H9 (cell line): ENCODE measurements around the gene GLRX. TPM values are rescaled to one million over a fixed set of nuclear protein-coding genes. Genes with fewer than 3 reads are reported as not detected.
"Not testable (repeated sequence)": the region's sequence is repeated elsewhere in the genome, so short reads cannot be mapped to it uniquely, and the experiment has no call there.

ENCODE experiments used
- DNase-seq: peaks from one replicate; pipeline ENCODE4 v3.0.0-alpha.2; 2017
- H2AFZ ChIP-seq: one replicate; pipeline ENCODE4 v1.6.1; 2013; ENCODE audit warnings: mild to moderate bottlenecking, low read length, control low read depth, moderate library complexity
- H2AK5ac ChIP-seq: 2 replicates; pipeline ENCODE4 v1.6.1; 2013; ENCODE audit warnings: low read length, control low read depth, mixed read lengths; ENCODE audit not compliant: insufficient read length
- H2BK120ac ChIP-seq: one replicate; pipeline ENCODE4 v1.6.1; 2013; ENCODE audit warnings: low read depth, mild to moderate bottlenecking, low read length, control low read depth, inconsistent platforms; ENCODE audit not compliant: poor library complexity, severe bottlenecking
- H2BK12ac ChIP-seq: 2 replicates; pipeline ENCODE4 v1.6.1; 2013; ENCODE audit warnings: low read length, control low read depth, mixed read lengths, low read depth; ENCODE audit not compliant: insufficient read length
- H2BK15ac ChIP-seq: 2 replicates; pipeline ENCODE4 v1.6.1; 2013; ENCODE audit warnings: low read depth, low read length, control low read depth
- H2BK20ac ChIP-seq: one replicate; pipeline ENCODE4 v1.6.1; 2013; ENCODE audit warnings: low read depth, mild to moderate bottlenecking, low read length, control low read depth, inconsistent platforms; ENCODE audit not compliant: poor library complexity, severe bottlenecking
- H2BK5ac ChIP-seq: 2 replicates; pipeline ENCODE4 v1.6.1; 2013; ENCODE audit warnings: low read length, control low read depth, mixed read lengths; ENCODE audit not compliant: insufficient read length
- H3K14ac ChIP-seq: 2 replicates; pipeline ENCODE4 v1.6.1; 2013; ENCODE audit warnings: low read length, control low read depth; ENCODE audit not compliant: insufficient read depth
- H3K18ac ChIP-seq: 2 replicates; pipeline ENCODE4 v1.6.1; 2013; ENCODE audit warnings: low read depth, mild to moderate bottlenecking, mixed read lengths, low read length, control low read depth; ENCODE audit not compliant: insufficient read length
- H3K23ac ChIP-seq: 2 replicates; pipeline ENCODE4 v1.6.1; 2013; ENCODE audit warnings: low read length, control low read depth, mixed read lengths, low read depth; ENCODE audit not compliant: insufficient read length
- H3K23me2 ChIP-seq: 2 replicates; pipeline ENCODE4 v1.6.1; 2013; ENCODE audit warnings: low read depth, mild to moderate bottlenecking, mixed read lengths, low read length, control low read depth; ENCODE audit not compliant: insufficient read length, poor library complexity, severe bottlenecking
- H3K27ac ChIP-seq: 2 replicates; pipeline ENCODE4 v1.5.1; 2013; ENCODE audit warnings: low read length, control low read depth, mixed read lengths, low read depth; ENCODE audit not compliant: insufficient read length
- H3K27me3 ChIP-seq: 2 replicates; pipeline ENCODE4 v1.6.1; 2013; ENCODE audit warnings: low read length, control low read depth, inconsistent platforms; ENCODE audit not compliant: insufficient read depth
- H3K4ac ChIP-seq: 2 replicates; pipeline ENCODE4 v1.6.1; 2013; ENCODE audit warnings: low read depth, mild to moderate bottlenecking, control low read depth, inconsistent platforms, low read length, moderate library complexity
- H3K4me1 ChIP-seq: 2 replicates; pipeline ENCODE4 v1.6.1; 2013; ENCODE audit warnings: low read length, control low read depth, inconsistent platforms; ENCODE audit not compliant: insufficient read depth
- H3K4me2 ChIP-seq: 2 replicates; pipeline ENCODE4 v1.6.1; 2013; ENCODE audit warnings: low read length, control low read depth, mixed read lengths; ENCODE audit not compliant: insufficient read length, insufficient read depth
- H3K56ac ChIP-seq: 2 replicates; pipeline ENCODE4 v1.6.1; 2013; ENCODE audit warnings: low read depth, mild to moderate bottlenecking, mixed read lengths, low read length, control low read depth; ENCODE audit not compliant: insufficient read length
- H3K79me1 ChIP-seq: 2 replicates; pipeline ENCODE4 v1.6.1; 2013; ENCODE audit warnings: low read depth, mild to moderate bottlenecking, moderate library complexity, low read length, control low read depth, inconsistent platforms; ENCODE audit not compliant: insufficient read depth, poor library complexity, severe bottlenecking
- H3K79me2 ChIP-seq: 2 replicates; pipeline ENCODE4 v1.6.1; 2013; ENCODE audit warnings: low read length, control low read depth, inconsistent platforms; ENCODE audit not compliant: insufficient read depth
- H3K9ac ChIP-seq: 2 replicates; pipeline ENCODE4 v1.6.1; 2013; ENCODE audit warnings: low read length, control low read depth, mixed read lengths; ENCODE audit not compliant: insufficient read length; ENCODE audit errors: extremely low read depth
- H3K9me3 ChIP-seq: one replicate; pipeline ENCODE4 v1.6.1; 2013; ENCODE audit warnings: low read depth, low read length, inconsistent platforms; ENCODE audit not compliant: control insufficient read depth
- H3T11ph ChIP-seq: one replicate; pipeline ENCODE4 v1.6.1; 2013; ENCODE audit warnings: mild to moderate bottlenecking, low read length, control low read depth, inconsistent platforms
- H4K20me1 ChIP-seq: one replicate; pipeline ENCODE4 v1.6.1; 2013; ENCODE audit not compliant: control insufficient read depth, insufficient read length, insufficient read depth
- H4K5ac ChIP-seq: 2 replicates; pipeline ENCODE4 v1.6.1; 2013; ENCODE audit warnings: low read depth, mild to moderate bottlenecking, mixed read lengths, low read length, control low read depth; ENCODE audit not compliant: insufficient read length
- H4K8ac ChIP-seq: replicated peaks from 2 replicates; pipeline ENCODE4 v1.6.1; 2013; ENCODE audit warnings: low read length, control low read depth, mixed read lengths, low read depth; ENCODE audit not compliant: insufficient read length
- H4K91ac ChIP-seq: 2 replicates; pipeline ENCODE4 v1.6.1; 2013; ENCODE audit warnings: low read depth, mild to moderate bottlenecking, moderate library complexity, mixed read lengths, low read length, control low read depth; ENCODE audit not compliant: insufficient read length
- H3K27ac Mint-ChIP-seq, 3 experiments: 2 replicates in 2 of 3; 3 replicates in 1 of 3; pipeline ENCODE4 v1.8.0; 2020 to 2021; ENCODE audit warnings: mixed read lengths in 3 of 3, mild to moderate bottlenecking in 1 of 3, moderate library complexity in 1 of 3
- H3K27me3 Mint-ChIP-seq: 2 replicates; pipeline ENCODE4 v1.8.0; 2021; ENCODE audit warnings: low read depth, mild to moderate bottlenecking, moderate library complexity, mixed read lengths
- H3K36me3 Mint-ChIP-seq, 3 experiments: 2 replicates in 2 of 3; 3 replicates in 1 of 3; pipeline ENCODE4 v1.8.0; 2020 to 2021; ENCODE audit warnings: low read depth in 3 of 3, mixed read lengths in 3 of 3; ENCODE audit not compliant: insufficient read depth in 1 of 3
- H3K4me1 Mint-ChIP-seq, 2 experiments: 2 replicates each; pipeline ENCODE4 v1.8.0; 2020; ENCODE audit warnings: mixed read lengths in 2 of 2
- H3K4me3 Mint-ChIP-seq, 2 experiments: 2 replicates in 1 of 2; 3 replicates in 1 of 2; pipeline ENCODE4 v1.8.0; 2020 to 2021; ENCODE audit warnings: mild to moderate bottlenecking in 2 of 2, mixed read lengths in 2 of 2, moderate library complexity in 1 of 2
- H3K9me3 Mint-ChIP-seq, 2 experiments: 2 replicates in 1 of 2; 3 replicates in 1 of 2; pipeline ENCODE4 v1.8.0; 2020; ENCODE audit warnings: mild to moderate bottlenecking in 2 of 2, mixed read lengths in 2 of 2, moderate library complexity in 1 of 2
- CTCF ChIP-seq: fragments of 200-600 bp; sonication (generic); conservative IDR thresholded peaks from 3 replicates; pipeline ENCODE4 v1.8.0; 2021; ENCODE audit warnings: antibody characterized with exemption, mild to moderate bottlenecking
- WGBS: extraction: QIAGEN DNeasy Blood & Tissue Kit; methylation state at CpG from one replicate; pipeline ENCODE4 v1.1.7; 2013; ENCODE audit warnings: missing lambda C conversion rate, low lambda C conversion rate, mixed read lengths; ENCODE audit not compliant: insufficient read length; ENCODE audit errors: extremely low coverage; 5-methylcytosine and 5-hydroxymethylcytosine counted together
- total RNA-seq: library from RNA; stranded (reverse); gene quantifications from 2 replicates; pipeline ENCODE4 v1.2.1, GENCODE V29; 2021

GLRX gene
- total RNA-seq, 1 experiment from 2014 or later, result 13.8 TPM

- WGBS, result no CpG with 5 or more reads among the region's 4 CpGs
- Histone ChIP-seq H3K9me3 (no peaks in the 10 kb centered on the region), H3K27ac (no peak overlapping the region), H4K91ac (no peak overlapping the region), H2BK12ac (no peak overlapping the region), H4K5ac (no peak overlapping the region), H3K79me1 (no peaks in the 10 kb centered on the region), H3K18ac (no peak overlapping the region), H2AK5ac (no peak overlapping the region), H3K4ac (no peak overlapping the region), H3K9ac (no peak overlapping the region), H2BK15ac (no peak overlapping the region), H3K14ac (no peak overlapping the region), H3K23me2 (no peaks in the 10 kb centered on the region), H3K4me2 (no peak overlapping the region), H3K4me1 (no peaks in the 10 kb centered on the region; the same call in 1 of the 2 replicates), H3K27me3 (no peaks in the 10 kb centered on the region), H3K79me2 (no peaks in the 10 kb centered on the region), H4K8ac (no peak overlapping the region), H2AFZ (no peak overlapping the region), H2BK120ac (no peak overlapping the region), H2BK20ac (no peak overlapping the region), H4K20me1 (no peaks in the 10 kb centered on the region), H2BK5ac (no peak overlapping the region), H3K23ac (no peak overlapping the region), H3K56ac (no peak overlapping the region), H3T11ph (no peak overlapping the region)
- no peak overlapping the region; a peak in 1 of 7 replicates for H3K27ac Mint-ChIP-seq
- no peak for TF ChIP-seq CTCF
- no peaks in the 10 kb centered on the region for H3K9me3 Mint-ChIP-seq
- H3K27me3 Mint-ChIP-seq, result peaks cover 2% of the 10 kb centered on the region; the same call in 1 of the 2 replicates
- peaks cover 44 to 47% of the 10 kb centered on the region in 2 experiments for H3K4me1 Mint-ChIP-seq
- peaks cover 0 to 8% (median 5%) of the 10 kb centered on the region in 3 experiments; a peak in 3 of 7 replicates for H3K36me3 Mint-ChIP-seq
- no peak for DNase-seq
- H3K4me3 Mint-ChIP-seq, result no peak overlapping the region
Observed at GRCh38 chr5:95815155-95815729, 7.3 kb downstream of the GLRX start.

DNA sequence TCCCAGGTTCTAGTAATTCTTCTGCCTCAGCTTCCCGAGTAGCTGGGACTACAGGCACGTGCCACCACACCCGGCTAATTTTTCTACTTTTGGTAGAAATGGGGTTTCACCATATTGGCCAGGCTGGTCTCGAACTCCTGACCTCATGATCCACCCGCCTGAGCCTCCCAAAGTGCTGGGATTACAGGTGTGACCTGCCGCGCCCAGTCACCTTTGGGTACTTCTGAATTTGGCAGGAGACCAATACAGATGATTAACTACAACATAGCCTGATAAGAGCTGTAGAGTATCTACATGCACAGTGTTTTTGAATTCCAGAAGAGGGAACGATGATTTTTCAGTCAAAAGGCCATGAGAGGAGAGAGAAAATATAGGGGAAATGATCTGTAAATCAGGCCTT is 9.5 kb downstream of the GLRX start:
- peaks cover 59 to 62% of the 10 kb centered on the region in 2 experiments for H3K4me1 Mint-ChIP-seq
- H3K9ac ChIP-seq, H3K79me1 ChIP-seq, H3K27me3 Mint-ChIP-seq, H3T11ph ChIP-seq, H4K5ac ChIP-seq, H3K27me3 ChIP-seq, H4K20me1 ChIP-seq, H2AFZ ChIP-seq, H3K23me2 ChIP-seq, H4K91ac ChIP-seq, H2BK5ac ChIP-seq, H3K23ac ChIP-seq, H2BK120ac ChIP-seq, H3K27ac ChIP-seq, H3K56ac ChIP-seq, H3K36me3 Mint-ChIP-seq, H2BK20ac ChIP-seq, H3K4ac ChIP-seq, H3K9me3 ChIP-seq, H3K14ac ChIP-seq, H2BK12ac ChIP-seq, H4K8ac ChIP-seq, DNase-seq, H2AK5ac ChIP-seq, H3K9me3 Mint-ChIP-seq, H3K4me2 ChIP-seq, H3K27ac Mint-ChIP-seq, H2BK15ac ChIP-seq, H3K18ac ChIP-seq, H3K4me1 ChIP-seq, H3K4me3 Mint-ChIP-seq, H3K79me2 ChIP-seq: not testable (repeated sequence)
- no CpG with 5 or more reads among the region's 8 CpGs for WGBS
